Trophoblast cell (in vitro differentiated cells and primary cell): ENCODE measurements around the gene TBL1X.

ENCODE experiments used
- DNase-seq, 2 donors: peaks; one replicate each; pipeline ENCODE4 v3.0.0-alpha.2; 2016
- H2AFZ ChIP-seq: 2 replicates; pipeline ENCODE4 v1.6.1; 2013; ENCODE audit warnings: low read length, moderate library complexity, mild to moderate bottlenecking; ENCODE audit not compliant: insufficient read depth, poor library complexity
- H2AK5ac ChIP-seq: 2 replicates; pipeline ENCODE4 v1.6.1; 2013; ENCODE audit warnings: mild to moderate bottlenecking, low read length
- H2BK120ac ChIP-seq: 2 replicates; pipeline ENCODE4 v1.6.1; 2013; ENCODE audit warnings: low read length, mild to moderate bottlenecking, moderate library complexity; ENCODE audit not compliant: insufficient read depth, poor library complexity
- H2BK12ac ChIP-seq: 2 replicates; pipeline ENCODE4 v1.6.1; 2013; ENCODE audit warnings: mild to moderate bottlenecking, low read length, moderate library complexity
- H2BK5ac ChIP-seq: 2 replicates; pipeline ENCODE4 v1.6.1; 2013; ENCODE audit warnings: low read length, low read depth, moderate library complexity, mild to moderate bottlenecking; ENCODE audit not compliant: poor library complexity
- H3K14ac ChIP-seq: 2 replicates; pipeline ENCODE4 v1.6.1; 2013; ENCODE audit warnings: mild to moderate bottlenecking, low read length
- H3K18ac ChIP-seq: 2 replicates; pipeline ENCODE4 v1.6.1; 2013; ENCODE audit warnings: mild to moderate bottlenecking, low read length
- H3K23ac ChIP-seq: 2 replicates; pipeline ENCODE4 v1.6.1; 2013; ENCODE audit warnings: low read length
- H3K27ac ChIP-seq: 2 replicates; pipeline ENCODE4 v1.5.1; 2013; ENCODE audit warnings: low read depth, mild to moderate bottlenecking, inconsistent platforms, low read length, moderate library complexity
- H3K27me3 ChIP-seq: 2 replicates; pipeline ENCODE4 v1.6.1; 2013; ENCODE audit warnings: inconsistent platforms, mild to moderate bottlenecking, low read length, moderate library complexity; ENCODE audit not compliant: insufficient read depth
- H3K36me3 ChIP-seq, 2 experiments: 1 replicate in 1 of 2; 2 replicates in 1 of 2; pipeline ENCODE4 v1.6.1; 2013; ENCODE audit warnings: low read length in 2 of 2, mild to moderate bottlenecking in 2 of 2, moderate library complexity in 1 of 2; ENCODE audit not compliant: insufficient read depth in 2 of 2, control insufficient read depth in 1 of 2
- H3K4ac ChIP-seq: 2 replicates; pipeline ENCODE4 v1.6.1; 2013; ENCODE audit warnings: low read depth, mild to moderate bottlenecking, low read length, moderate library complexity
- H3K4me1 ChIP-seq, 2 experiments: 1 replicate in 1 of 2; 2 replicates in 1 of 2; pipeline ENCODE4 v1.6.1; 2013; ENCODE audit warnings: low read length in 2 of 2, mild to moderate bottlenecking in 2 of 2, moderate library complexity in 1 of 2; ENCODE audit not compliant: insufficient read depth in 2 of 2, control insufficient read depth in 1 of 2
- H3K4me2 ChIP-seq: 2 replicates; pipeline ENCODE4 v1.6.1; 2013; ENCODE audit warnings: inconsistent platforms, mild to moderate bottlenecking, low read length, moderate library complexity
- H3K4me3 ChIP-seq: 2 replicates; pipeline ENCODE4 v1.5.1; 2013; ENCODE audit warnings: mild to moderate bottlenecking, low read depth, low read length, inconsistent platforms
- H3K79me1 ChIP-seq: one replicate; pipeline ENCODE4 v1.6.1; 2013; ENCODE audit warnings: low read length
- H3K79me2 ChIP-seq: 2 replicates; pipeline ENCODE4 v1.6.1; 2013; ENCODE audit warnings: low read length, mild to moderate bottlenecking; ENCODE audit not compliant: control insufficient read depth, insufficient read depth, poor library complexity
- H3K9ac ChIP-seq: 2 replicates; pipeline ENCODE4 v1.6.1; 2013; ENCODE audit warnings: mild to moderate bottlenecking, low read length
- H3K9me3 ChIP-seq: 2 replicates; pipeline ENCODE4 v1.6.1; 2013; ENCODE audit warnings: low read depth, mild to moderate bottlenecking, control low read depth, inconsistent platforms, low read length; ENCODE audit not compliant: insufficient read depth
- H4K12ac ChIP-seq: 2 replicates; pipeline ENCODE4 v1.6.1; 2013; ENCODE audit warnings: low read depth, mild to moderate bottlenecking, low read length, moderate library complexity
- H4K8ac ChIP-seq: 2 replicates; pipeline ENCODE4 v1.6.1; 2013; ENCODE audit warnings: low read depth, mild to moderate bottlenecking, low read length, moderate library complexity
- H4K91ac ChIP-seq: one replicate; pipeline ENCODE4 v1.6.1; 2013; ENCODE audit warnings: low read depth, mild to moderate bottlenecking, low read length, moderate library complexity
- WGBS: extraction: QIAGEN DNeasy Blood & Tissue Kit; methylation state at CpG from one replicate; pipeline ENCODE4 v1.1.7; 2013; ENCODE audit warnings: missing lambda C conversion rate; ENCODE audit not compliant: insufficient read length, insufficient coverage; ENCODE audit errors: extremely low coverage; 5-methylcytosine and 5-hydroxymethylcytosine counted together

TBL1X gene

DNA sequence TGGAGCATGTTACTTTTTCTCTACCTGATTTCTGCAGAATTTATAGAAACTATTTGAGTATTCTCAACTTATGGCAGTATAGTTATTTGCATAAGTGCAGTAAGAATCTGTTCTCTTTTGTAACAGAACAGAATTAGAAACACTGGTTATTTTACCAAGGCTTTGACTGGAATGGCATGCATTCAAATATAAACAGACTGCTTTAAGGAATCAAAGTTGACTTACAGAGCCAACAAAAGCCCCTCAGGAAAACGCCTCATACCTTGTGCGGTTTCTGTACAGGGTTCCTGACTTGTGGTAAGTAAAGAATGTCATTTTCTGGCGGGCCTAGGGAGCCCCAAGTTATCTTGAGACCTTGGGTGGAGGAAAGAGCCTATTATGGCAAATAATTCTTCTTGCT lies 203.7 kb downstream of the TBL1X start:
- no peak overlapping the region for H3K14ac ChIP-seq
- no peak overlapping the region for H4K8ac ChIP-seq
- DNase-seq: no peak
- no peak overlapping the region for H3K18ac ChIP-seq
- H3K4me3 ChIP-seq: no peak overlapping the region
- no peak overlapping the region for H2BK12ac ChIP-seq
- H2AFZ ChIP-seq: no peak overlapping the region
- no peak overlapping the region for H3K9ac ChIP-seq
- H2BK5ac ChIP-seq: no peak overlapping the region
- no peak overlapping the region for H3K4ac ChIP-seq
- H2BK120ac ChIP-seq: no peak overlapping the region
- no peaks in the 10 kb centered on the region for H3K4me1 ChIP-seq
- H3K9me3 ChIP-seq: no peaks in the 10 kb centered on the region
- WGBS: no CpG with 5 or more reads among the region's 3 CpGs
- no peak overlapping the region for H2AK5ac ChIP-seq
- no peak overlapping the region for H4K12ac ChIP-seq
- H3K27ac ChIP-seq: no peak overlapping the region
- H3K36me3 ChIP-seq: no peaks in the 10 kb centered on the region
- no peak overlapping the region for H4K91ac ChIP-seq
- H3K23ac ChIP-seq: no peak overlapping the region
- no peaks in the 10 kb centered on the region for H3K27me3 ChIP-seq
- no peaks in the 10 kb centered on the region for H3K79me2 ChIP-seq
- H3K4me2 ChIP-seq: no peak overlapping the region
- H3K79me1 ChIP-seq: no peaks in the 10 kb centered on the region

DNA sequence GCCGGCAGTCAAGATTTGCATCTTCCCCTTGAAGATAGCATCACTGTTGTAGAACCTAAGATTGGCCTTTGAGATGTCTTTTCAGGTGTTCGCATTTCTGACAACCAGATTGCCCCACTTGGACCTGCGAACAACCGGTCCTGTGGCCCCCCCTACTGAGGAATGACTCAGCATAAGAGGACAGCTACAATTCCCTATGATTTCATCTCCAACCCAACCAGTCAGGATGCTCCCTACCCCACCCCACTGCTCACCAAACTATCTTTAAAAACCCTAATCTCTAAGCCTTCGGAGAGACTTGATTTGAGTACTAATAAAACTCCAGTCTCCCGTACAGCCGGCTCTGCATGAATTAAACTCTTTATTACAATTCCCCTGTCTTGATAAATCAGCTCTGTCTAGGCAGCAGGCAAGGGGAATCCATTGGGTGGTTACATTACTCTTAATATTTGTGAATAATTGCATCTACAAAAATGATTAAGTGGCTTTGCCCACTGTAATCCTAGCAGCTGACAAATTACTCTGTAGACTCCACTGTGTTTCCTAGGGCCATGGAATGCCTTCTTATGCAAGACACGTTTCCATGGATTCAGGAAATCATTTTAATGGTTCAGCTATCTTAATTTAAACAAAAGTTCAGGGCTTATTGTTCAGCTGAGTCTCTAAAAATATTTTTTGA lies 205.4 kb downstream of the TBL1X start:
- no peaks in the 10 kb centered on the region for H3K79me1 ChIP-seq
- H4K8ac ChIP-seq: no peak overlapping the region
- no peak overlapping the region for H3K23ac ChIP-seq
- H2AK5ac ChIP-seq: no peak overlapping the region
- no peak overlapping the region for H3K4me3 ChIP-seq
- H2BK12ac ChIP-seq: no peak overlapping the region
- no peak overlapping the region for H2BK120ac ChIP-seq
- no peak overlapping the region for H3K4me2 ChIP-seq
- no CpG with 5 or more reads among the region's 8 CpGs for WGBS
- DNase-seq: no peak
- no peaks in the 10 kb centered on the region for H3K36me3 ChIP-seq
- no peak overlapping the region for H4K91ac ChIP-seq
- no peaks in the 10 kb centered on the region for H3K79me2 ChIP-seq
- H3K18ac ChIP-seq: no peak overlapping the region
- no peak overlapping the region for H2AFZ ChIP-seq
- H3K4me1 ChIP-seq: no peaks in the 10 kb centered on the region
- no peak overlapping the region for H3K4ac ChIP-seq
- H4K12ac ChIP-seq: no peak overlapping the region
- no peak overlapping the region for H3K14ac ChIP-seq
- no peak overlapping the region for H3K9ac ChIP-seq
- H3K27me3 ChIP-seq: no peaks in the 10 kb centered on the region
- H2BK5ac ChIP-seq: no peak overlapping the region
- H3K9me3 ChIP-seq: no peaks in the 10 kb centered on the region
- H3K27ac ChIP-seq: no peak overlapping the region

GRCh38 chrX:9671998-9672397 lies 207.1 kb downstream of the TBL1X start:
- WGBS: no CpG with 5 or more reads among the region's 3 CpGs

DNA sequence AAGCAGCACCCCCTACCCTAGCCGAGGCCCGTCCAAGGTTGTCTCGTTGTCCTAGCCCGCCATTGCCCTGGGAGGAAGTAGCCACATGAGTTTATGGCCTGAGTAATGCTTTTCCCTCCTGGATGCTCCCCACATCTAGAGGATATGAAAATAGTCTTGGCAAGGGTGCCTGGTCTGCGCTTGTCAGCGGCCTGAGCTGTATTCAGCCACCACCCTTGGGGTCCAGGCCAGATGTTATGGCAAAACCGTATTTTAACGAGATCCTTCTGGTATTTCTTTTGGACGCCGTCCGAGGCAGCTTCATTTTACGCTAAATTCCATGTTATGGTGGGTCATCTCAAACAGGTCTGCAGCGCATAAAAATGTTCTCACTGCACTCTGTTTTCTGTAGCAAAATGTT lies 211.4 kb downstream of the TBL1X start:
- Histone ChIP-seq H3K4ac (no peak overlapping the region), H2BK120ac (no peak overlapping the region), H3K79me1 (no peaks in the 10 kb centered on the region), H2AFZ (no peak overlapping the region), H3K18ac (no peak overlapping the region), H3K27me3 (no peaks in the 10 kb centered on the region), H3K27ac (no peak overlapping the region), H2BK12ac (no peak overlapping the region), H3K23ac (no peak overlapping the region), H4K8ac (no peak overlapping the region), H3K9ac (no peak overlapping the region), H3K14ac (no peak overlapping the region), H3K79me2 (no peaks in the 10 kb centered on the region), H3K4me2 (no peak overlapping the region), H3K9me3 (no peaks in the 10 kb centered on the region), H2BK5ac (no peak overlapping the region), H3K4me3 (no peak overlapping the region), H4K91ac (no peak overlapping the region), H3K36me3 (peaks cover 4 to 5% of the 10 kb centered on the region in 2 experiments), H4K12ac (no peak overlapping the region), H3K4me1 (no peaks in the 10 kb centered on the region), H2AK5ac (no peak overlapping the region)
- WGBS: no CpG with 5 or more reads among the region's 13 CpGs
- DNase-seq: no peak

More at GRCh38 chrX:9671998-9672397, 207.1 kb downstream of the TBL1X start:
- Histone ChIP-seq H3K9ac (no peak overlapping the region), H3K4me3 (no peak overlapping the region), H2BK12ac (no peak overlapping the region), H3K4me2 (no peak overlapping the region), H3K9me3 (no peaks in the 10 kb centered on the region), H4K8ac (no peak overlapping the region), H4K91ac (no peak overlapping the region), H2BK5ac (no peak overlapping the region), H2AFZ (no peak overlapping the region), H3K27me3 (no peaks in the 10 kb centered on the region), H3K18ac (no peak overlapping the region), H3K4ac (no peak overlapping the region), H3K79me1 (no peaks in the 10 kb centered on the region), H3K79me2 (no peaks in the 10 kb centered on the region), H3K27ac (no peak overlapping the region), H2BK120ac (no peak overlapping the region), H3K4me1 (no peaks in the 10 kb centered on the region), H3K23ac (no peak overlapping the region), H3K14ac (no peak overlapping the region), H2AK5ac (no peak overlapping the region), H3K36me3 (no peaks in the 10 kb centered on the region), H4K12ac (no peak overlapping the region)
- DNase-seq: no peak
